Mucosa of stomach (tissue), 1 donor: ENCODE measurements around the gene AUP1.

ENCODE experiments used
- H3K27me3 ChIP-seq: one replicate; pipeline ENCODE4 v1.7.0; 2013; ENCODE audit warnings: mild to moderate bottlenecking, low read length; ENCODE audit not compliant: control insufficient read depth, insufficient read depth
- H3K36me3 ChIP-seq: one replicate; pipeline ENCODE4 v1.7.0; 2013; ENCODE audit warnings: low read length; ENCODE audit not compliant: control insufficient read depth, insufficient read depth
- H3K4me1 ChIP-seq: one replicate; pipeline ENCODE4 v1.7.0; 2013; ENCODE audit warnings: mild to moderate bottlenecking, low read length; ENCODE audit not compliant: control insufficient read depth, insufficient read depth
- H3K4me3 ChIP-seq: one replicate; pipeline ENCODE4 v1.7.0; 2013; ENCODE audit warnings: low read length
- H3K9ac ChIP-seq: one replicate; pipeline ENCODE4 v1.7.0; 2013; ENCODE audit warnings: mild to moderate bottlenecking, low read length, moderate library complexity
- H3K9me3 ChIP-seq: one replicate; pipeline ENCODE4 v1.7.0; 2013; ENCODE audit warnings: mild to moderate bottlenecking, low read length, moderate library complexity; ENCODE audit not compliant: control insufficient read depth
- donor health status: Pancreatic carcinoma.

The AUP1 gene

DNA sequence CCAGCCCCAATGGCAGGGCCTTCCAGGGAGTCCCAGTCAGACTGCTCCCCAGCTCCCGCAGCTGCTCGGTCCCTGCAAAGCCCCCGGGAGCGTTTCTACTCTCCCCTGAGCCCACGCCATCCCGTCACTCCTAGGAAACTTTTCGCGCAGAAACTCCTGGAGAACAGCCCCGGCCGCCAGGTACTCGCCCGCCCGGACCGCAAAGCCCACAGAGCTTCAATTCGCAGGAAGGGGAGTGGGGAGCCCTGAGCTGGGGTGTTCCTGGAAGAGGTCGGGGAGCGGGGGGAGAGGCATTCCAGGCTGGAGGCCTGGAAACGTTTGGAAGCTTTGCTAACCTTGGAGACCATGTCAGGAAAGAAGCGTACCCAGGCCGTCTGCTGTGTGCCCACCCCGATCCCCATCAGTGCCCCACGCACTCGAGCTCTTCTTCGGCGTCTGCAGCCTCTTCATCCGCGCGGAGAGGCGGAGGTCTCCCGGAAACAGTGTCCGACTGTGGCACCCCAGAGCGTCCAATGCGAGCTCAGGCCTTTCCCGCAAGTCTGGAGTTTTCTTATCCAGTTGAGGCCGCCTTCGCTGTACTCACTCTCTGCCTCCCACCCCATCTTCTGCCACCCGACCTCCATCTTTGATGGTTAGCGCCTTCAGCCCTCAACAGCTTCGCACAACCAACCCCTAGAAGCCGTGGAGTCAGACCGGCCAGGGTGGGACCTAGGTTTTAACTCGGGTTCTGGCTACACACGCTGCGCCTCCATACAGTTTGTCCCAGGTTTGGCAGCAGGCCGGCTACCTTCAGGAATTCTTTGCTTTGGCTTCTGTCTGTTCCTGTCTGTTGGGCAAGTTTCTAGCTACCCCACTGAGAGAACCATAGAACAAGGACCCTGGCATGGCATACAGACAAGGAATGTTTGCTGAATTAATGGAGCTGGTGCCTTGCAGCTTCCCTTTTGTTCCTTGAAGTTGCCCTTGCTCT lies 25.7 kb downstream of the AUP1 start:
- Histone ChIP-seq H3K4me3 (peak overlapping the region; percentile 88), H3K9ac (peak overlapping the region; percentile 99), H3K36me3 (no peaks in the 10 kb centered on the region), H3K27me3 (peaks cover 33% of the 10 kb centered on the region), H3K9me3 (no peaks in the 10 kb centered on the region), H3K4me1 (peaks cover 58% of the 10 kb centered on the region)

DNA sequence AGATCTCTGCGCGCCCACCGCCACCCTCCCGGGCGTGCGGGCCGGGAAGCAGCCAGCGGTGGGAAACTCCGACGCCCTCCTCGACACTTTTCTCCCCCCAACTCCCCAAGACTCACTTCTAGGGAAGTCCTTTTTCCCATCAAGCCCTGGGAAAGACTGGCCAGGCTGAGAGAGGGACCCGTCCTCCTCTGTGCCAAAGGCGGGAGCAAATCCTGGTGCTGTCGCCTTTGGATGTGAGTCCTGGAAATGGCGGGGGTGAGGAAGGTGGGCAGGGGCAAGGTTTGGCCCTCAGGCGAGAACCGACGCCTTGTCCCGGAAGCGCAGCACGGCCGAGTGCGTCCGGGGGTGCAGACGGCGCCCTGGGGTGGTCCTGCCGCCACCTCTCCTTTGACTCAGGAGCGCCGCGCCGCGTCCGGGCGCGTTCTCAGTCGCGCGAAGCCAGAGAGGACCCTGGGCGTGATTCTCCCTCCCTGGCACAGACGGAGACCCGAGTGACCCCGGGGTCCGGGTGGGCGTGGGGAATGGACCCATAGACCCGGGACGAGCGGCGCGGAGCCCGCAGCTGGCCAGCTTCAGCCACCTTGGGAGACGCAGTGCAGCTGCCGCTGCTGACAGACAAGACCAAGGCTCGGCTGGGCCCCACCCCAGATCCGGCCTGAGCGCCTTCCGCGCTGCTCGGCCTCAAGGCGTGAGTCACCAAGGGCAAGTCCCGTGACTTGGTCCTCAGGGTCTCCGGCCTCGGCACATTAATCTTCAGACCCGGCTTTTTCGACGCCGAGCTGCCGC lies 26.6 kb downstream of the AUP1 start:
- H3K4me3 ChIP-seq: peak overlapping the region; percentile 88
- peak overlapping the region; percentile 99 for H3K9ac ChIP-seq
- H3K9me3 ChIP-seq: no peaks in the 10 kb centered on the region
- peaks cover 58% of the 10 kb centered on the region for H3K4me1 ChIP-seq
- peaks cover 36% of the 10 kb centered on the region for H3K27me3 ChIP-seq
- no peaks in the 10 kb centered on the region for H3K36me3 ChIP-seq

DNA sequence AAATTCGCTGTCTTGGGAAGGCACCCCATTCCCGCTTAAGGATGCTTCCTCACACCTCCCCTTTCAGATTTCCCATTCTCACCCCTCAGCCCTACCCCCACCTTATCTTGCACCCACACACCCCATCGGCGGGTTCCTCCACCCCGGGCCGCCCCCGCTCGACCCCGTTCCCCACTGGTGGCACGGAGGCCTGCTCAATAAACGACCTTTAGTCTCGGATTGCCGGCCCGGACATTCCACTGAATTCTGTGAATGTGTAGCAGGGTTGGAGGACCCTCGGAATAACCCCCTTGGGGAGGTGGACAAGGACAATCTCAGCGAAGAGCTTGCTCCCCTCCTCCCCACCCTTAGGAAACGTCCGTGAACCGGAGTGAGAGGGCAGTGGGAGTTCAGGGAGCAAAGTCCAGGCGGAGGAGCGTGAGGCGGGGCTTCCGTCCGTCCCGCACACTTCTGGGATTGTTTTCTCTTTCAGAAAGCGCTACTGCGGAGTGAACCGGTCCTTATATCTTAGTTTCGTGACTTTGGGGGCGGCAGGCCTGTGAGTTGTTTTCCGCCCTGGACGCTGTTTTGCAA lies 27.3 kb downstream of the AUP1 start:
- peaks cover 41% of the 10 kb centered on the region for H3K27me3 ChIP-seq
- H3K9me3 ChIP-seq: no peaks in the 10 kb centered on the region
- peak overlapping the region; percentile 88 for H3K4me3 ChIP-seq
- H3K4me1 ChIP-seq: peaks cover 63% of the 10 kb centered on the region
- peak overlapping the region; percentile 99 for H3K9ac ChIP-seq
- H3K36me3 ChIP-seq: no peaks in the 10 kb centered on the region

DNA sequence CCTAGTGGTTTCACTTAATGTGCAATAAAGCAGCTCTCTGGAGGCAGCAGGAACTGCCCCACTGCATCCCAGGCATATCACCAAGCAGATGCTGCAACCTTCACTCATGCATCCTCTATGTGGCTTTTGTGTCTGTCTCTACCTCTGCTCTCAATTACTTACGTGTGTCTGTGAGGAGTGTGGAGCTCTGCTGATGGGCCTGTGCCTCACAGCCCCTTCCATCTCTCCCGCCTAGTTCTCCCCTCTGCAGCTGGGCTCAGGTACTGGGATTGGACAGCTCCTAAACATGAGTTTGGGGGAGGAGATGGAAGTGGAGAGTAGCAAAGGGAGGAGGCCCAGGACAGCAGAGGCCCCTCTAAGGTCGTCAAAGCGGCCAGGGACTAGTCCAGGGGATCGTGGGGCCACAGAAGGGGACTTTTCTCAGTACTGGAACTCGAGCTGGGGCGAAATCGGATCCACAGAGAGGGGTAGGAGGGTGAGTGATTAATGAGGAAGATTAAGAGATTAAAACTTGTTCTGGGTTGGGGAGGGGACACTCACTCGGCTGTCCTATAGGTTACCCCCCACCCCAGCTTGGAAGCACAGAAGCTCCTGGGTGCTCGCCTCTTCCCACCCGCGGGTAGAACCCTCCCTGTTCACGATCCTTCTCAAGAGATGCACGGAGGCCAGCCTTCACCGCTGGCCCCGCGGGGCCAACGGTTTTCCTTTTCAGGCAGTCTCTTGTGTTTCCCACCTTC lies 28.0 kb downstream of the AUP1 start:
- Histone ChIP-seq H3K36me3 (no peaks in the 10 kb centered on the region), H3K9me3 (no peaks in the 10 kb centered on the region), H3K9ac (peak overlapping the region; percentile 99), H3K27me3 (peaks cover 46% of the 10 kb centered on the region), H3K4me1 (peaks cover 58% of the 10 kb centered on the region), H3K4me3 (no peak overlapping the region)

DNA sequence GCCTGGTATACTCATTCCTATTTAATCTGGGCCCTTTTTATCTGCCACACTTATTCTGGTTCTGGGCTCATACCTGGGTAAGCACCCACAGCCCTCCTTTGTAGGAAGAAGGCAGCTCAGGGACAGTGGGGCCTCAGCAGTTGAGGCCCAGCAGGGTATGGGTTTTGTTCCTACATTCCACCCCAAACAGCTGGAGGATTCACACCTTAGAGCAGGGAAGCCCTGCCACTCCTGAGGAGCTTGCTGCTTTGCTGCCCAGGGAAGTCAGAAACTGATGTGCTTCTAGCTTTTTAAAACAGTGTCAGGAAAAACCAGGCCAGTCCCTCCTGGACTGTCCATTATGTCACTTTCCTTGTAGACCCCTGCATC lies 28.9 kb downstream of the AUP1 start:
- Histone ChIP-seq H3K9ac (no peak overlapping the region), H3K4me1 (peaks cover 49% of the 10 kb centered on the region), H3K36me3 (no peaks in the 10 kb centered on the region), H3K4me3 (no peak overlapping the region), H3K27me3 (peaks cover 46% of the 10 kb centered on the region), H3K9me3 (no peaks in the 10 kb centered on the region)

DNA sequence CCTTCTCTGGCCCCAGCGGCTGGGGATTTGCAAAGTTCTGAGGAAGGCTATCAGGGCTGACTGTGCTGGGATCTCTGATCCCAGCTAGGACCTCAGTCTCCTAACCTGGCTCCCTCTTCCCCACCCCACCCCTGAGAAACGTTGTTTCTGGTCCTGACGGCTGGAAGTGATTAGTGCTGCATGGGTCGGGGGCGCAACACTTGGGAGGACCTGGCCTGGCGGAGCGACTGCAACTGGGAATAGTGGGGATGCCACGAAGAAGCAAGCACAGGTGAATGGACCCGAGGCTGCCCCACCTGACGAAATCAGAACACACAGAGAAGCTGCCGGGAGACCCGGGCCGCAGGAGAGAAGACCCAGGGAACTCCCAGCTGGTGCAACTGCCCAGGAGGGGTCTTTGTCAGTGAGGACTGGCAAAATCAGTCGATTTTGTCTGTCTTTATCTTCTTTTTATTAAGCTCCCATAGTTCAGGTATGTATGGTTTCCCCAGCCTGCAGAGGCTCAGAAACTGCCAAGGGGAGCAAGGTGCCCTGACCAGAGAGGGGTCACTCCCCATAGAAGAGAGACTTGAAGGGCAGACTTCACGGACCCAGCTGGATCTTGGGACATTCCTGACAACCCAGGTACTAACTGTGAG lies 29.4 kb downstream of the AUP1 start:
- Histone ChIP-seq H3K9me3 (no peaks in the 10 kb centered on the region), H3K9ac (no peak overlapping the region), H3K27me3 (peaks cover 46% of the 10 kb centered on the region), H3K36me3 (no peaks in the 10 kb centered on the region), H3K4me1 (peaks cover 44% of the 10 kb centered on the region), H3K4me3 (no peak overlapping the region)

DNA sequence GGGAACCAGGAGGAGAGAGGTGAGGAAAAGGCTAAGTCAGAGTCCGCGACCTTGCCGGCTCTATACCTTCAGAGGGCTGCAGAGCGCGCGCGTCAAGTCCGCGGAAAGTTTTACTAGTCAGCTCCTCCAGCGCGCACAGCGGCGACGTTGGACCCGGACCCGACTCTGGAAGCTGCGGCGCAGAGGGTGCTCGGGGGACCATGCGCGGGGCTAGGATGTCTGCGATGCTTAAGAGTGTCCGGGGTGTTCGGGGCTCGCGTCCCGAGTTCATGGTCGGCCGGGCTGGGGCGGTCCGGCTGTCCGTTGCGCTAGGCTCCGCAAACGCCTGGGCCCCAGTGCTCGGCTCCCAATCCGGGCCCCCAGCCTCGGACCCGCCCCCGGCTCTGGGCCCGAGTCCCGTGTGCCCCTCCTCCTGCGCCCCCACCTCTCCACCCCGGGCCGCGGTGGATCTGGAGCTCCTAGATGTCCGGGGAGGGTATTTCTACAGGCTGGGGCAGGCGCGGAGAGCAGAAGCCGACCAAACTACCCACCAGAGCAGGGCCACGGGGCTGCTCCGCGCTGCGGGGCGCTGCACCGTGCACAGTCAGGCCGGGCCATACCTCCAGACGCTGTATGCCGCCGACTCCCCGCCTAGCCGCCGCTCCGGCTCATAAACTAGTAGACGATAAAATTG lies 30.1 kb downstream of the AUP1 start, which contains the start of gene LBX2:
TSS of gene LBX2 (minus strand) at position 337 of the 673 bp plus-strand sequence. CDS start at position 271, 66 bp downstream.
- Histone ChIP-seq H3K27me3 (peaks cover 46% of the 10 kb centered on the region), H3K9me3 (no peaks in the 10 kb centered on the region), H3K36me3 (no peaks in the 10 kb centered on the region), H3K4me3 (peak within 1 kb of the TSS; percentile 60), H3K4me1 (peaks cover 39% of the 10 kb centered on the region), H3K9ac (peak within 1 kb of the TSS; percentile 69)

DNA sequence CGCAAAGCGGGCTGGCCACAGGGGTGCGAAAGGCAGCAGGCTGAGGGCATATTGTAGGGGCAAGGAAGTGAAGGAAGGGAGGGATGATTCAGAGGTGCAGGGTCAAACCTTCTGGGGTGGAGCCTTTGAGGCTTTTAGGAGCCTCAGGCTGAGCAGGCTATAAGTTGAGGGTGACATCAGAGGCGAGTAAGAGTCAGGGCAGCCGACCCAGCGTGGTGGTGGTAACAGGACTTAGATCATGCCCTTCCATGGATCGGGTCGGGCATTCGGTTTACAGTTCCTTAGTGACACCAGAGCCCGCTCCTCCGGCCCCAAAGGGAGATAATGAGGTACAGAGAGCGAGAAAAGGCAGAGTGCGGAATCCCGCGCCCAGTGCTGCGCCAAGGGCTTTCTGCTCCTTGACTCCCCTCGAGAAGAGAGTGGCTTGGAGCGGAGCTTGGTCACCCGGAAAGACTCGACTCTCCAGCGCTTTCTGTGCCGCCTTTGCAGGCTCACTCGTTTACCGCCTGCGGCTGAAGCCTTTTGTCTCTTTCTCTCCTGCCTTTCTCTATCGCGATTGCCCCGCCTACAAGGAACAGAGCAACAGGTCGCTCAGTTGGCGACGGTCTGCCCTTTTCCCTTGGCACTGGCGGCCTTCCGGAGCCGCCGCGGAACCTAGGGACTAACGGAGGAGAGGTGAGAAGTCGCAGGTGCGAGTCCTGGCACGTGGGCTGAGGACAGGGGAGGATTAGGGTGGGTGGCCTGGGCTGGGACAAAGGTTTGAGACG lies 30.8 kb downstream of the AUP1 start:
- Histone ChIP-seq H3K9ac (peak overlapping the region; percentile 69), H3K4me3 (peak overlapping the region; percentile 60), H3K36me3 (no peaks in the 10 kb centered on the region), H3K27me3 (peaks cover 46% of the 10 kb centered on the region), H3K4me1 (peaks cover 32% of the 10 kb centered on the region), H3K9me3 (no peaks in the 10 kb centered on the region)

DNA sequence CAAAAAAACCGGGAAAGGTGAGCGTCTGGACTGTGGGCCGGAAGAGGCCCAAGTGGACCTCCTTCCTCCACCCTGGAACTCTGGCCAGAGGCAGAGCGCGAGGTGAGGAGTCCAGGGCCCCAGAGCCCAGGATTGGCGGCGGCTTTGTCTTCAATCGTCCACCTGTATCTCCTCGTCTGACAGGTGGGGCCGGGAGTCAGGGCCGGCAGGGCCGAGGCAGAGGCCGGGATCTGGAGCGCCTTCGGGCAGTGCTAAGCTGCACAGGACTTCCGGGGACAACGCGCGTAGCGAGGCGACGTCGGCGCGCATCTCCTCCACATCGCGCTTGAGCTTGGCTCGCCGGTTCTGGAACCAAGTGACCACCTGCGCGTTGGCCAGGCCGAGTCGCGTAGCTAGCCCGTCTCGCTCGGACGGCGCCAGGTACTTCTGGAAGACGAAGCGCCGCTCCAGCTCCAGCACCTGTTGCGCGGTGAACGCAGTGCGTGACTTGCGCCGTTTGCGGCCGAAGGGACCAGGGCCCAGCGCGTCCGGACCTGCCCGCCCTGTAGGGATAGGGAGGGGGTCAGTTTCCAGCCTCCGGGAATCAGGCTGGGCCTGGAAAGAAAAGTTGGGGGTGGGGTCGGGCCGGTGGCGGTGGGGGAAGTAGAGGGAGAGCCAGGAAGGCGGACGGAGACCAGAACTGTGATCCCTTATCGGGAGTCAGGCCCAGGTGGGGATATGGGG lies 31.6 kb downstream of the AUP1 start:
- peaks cover 28% of the 10 kb centered on the region for H3K4me1 ChIP-seq
- H3K4me3 ChIP-seq: peak overlapping the region; percentile 60
- H3K27me3 ChIP-seq: peaks cover 46% of the 10 kb centered on the region
- peak overlapping the region; percentile 69 for H3K9ac ChIP-seq
- H3K36me3 ChIP-seq: no peaks in the 10 kb centered on the region
- H3K9me3 ChIP-seq: no peaks in the 10 kb centered on the region
